Neural cell (in vitro differentiated cells): Measurements from ENCODE around the gene DOCK10.

ENCODE experiments used
- CTCF ChIP-seq: fragments of 450-650 bp; IDR thresholded peaks from 2 replicates; pipeline ENCODE4 v1.5.1; 2014; ENCODE audit warnings: antibody characterized with exemption, mild to moderate bottlenecking, moderate library complexity; ENCODE audit not compliant: poor library complexity, severe bottlenecking
- EP300 ChIP-seq: fragments of 450-650 bp; conservative IDR thresholded peaks from 2 replicates; pipeline ENCODE4 v1.6.1; 2014; ENCODE audit warnings: antibody characterized with exemption, mild to moderate bottlenecking, moderate library complexity; ENCODE audit not compliant: poor library complexity, severe bottlenecking
- EZH2 ChIP-seq: fragments of 200-600, 300-800 bp; shearing (Covaris generic), sonication (generic); IDR thresholded peaks from 2 replicates; pipeline ENCODE4 v1.6.1; 2014; ENCODE audit warnings: antibody characterized with exemption, low read length, borderline replicate concordance, mild to moderate bottlenecking; ENCODE audit not compliant: insufficient read depth, poor library complexity, severe bottlenecking
- MXI1 ChIP-seq: fragments of 450-650 bp; conservative IDR thresholded peaks from 2 replicates; pipeline ENCODE4 v1.6.1; 2014; ENCODE audit warnings: antibody characterized with exemption, mild to moderate bottlenecking; ENCODE audit not compliant: poor library complexity, severe bottlenecking
- POLR2AphosphoS5 ChIP-seq: IDR thresholded peaks from 2 replicates; pipeline ENCODE4 v1.6.1; 2012
- TAF1 ChIP-seq: IDR thresholded peaks from 2 replicates; pipeline ENCODE4 v1.6.1; 2012; ENCODE audit warnings: low read depth

DNA sequence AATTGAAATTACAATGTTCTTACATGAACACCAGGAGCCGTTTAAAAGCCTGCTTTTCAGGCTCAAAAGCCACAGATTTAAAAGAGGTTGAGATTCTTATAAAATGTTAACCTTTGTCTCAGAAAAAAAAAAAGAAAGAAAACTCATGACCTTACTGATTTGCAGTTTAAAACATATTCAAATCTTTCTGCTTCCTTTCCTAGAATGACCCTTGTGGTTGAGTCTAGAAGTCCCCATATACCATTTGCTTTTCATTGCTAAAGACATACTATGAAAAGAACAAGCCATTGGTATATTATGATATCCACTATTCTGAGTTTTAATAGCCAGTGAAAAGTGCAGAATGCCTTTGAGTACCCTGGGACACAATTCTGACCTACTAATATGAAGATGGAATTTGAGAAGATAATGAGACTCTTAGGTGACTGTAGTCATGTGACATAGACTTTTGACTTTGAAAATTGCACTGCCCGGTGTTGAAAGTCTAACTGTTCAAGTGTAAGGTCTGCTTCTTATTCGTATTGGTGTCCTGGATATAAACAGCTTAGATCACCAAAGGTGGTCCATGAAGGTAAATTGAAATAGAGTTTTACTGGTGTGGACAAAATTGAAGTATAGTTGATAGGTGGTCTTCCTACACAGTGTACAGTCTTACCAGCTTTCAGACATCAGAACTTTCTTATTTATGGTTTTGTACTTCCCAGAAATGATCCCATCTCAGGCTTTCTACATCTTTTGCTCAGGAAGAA is 117.0 kb downstream of the DOCK10 start:
- TF ChIP-seq CTCF (no peak), EZH2 (no peak), MXI1 (no peak), EP300 (no peak), TAF1 (no peak), POLR2AphosphoS5 (no peak)
